H1 (cell line): Measurements from ENCODE around the gene OR2F2. TPM values are rescaled to one million over a fixed set of nuclear protein-coding genes. Genes with fewer than 3 reads are reported as not detected.

Source experiments
- CTCF ChIA-PET: fragments of 300-600 bp; sonication (Branson Sonifier 250); formaldehyde crosslinking; loops from one replicate; lab custom pipeline; 2021; ENCODE audit not compliant: partially characterized antibody; lab: Charles Lee
- POLR2A ChIA-PET: fragments of 300-600 bp; sonication (Branson Sonifier 250); formaldehyde crosslinking; loops from one replicate; lab custom pipeline; 2021; ENCODE audit warnings: inconsistent platforms; ENCODE audit not compliant: partially characterized antibody; lab: Charles Lee
- DNase-seq, 2 experiments: peaks; one replicate each; pipeline versions ENCODE4 v3.0.0 to v3.0.0-alpha.2; 2010 to 2022; ENCODE audit warnings: low spot score in 2 of 2, low read depth in 1 of 2, mixed read lengths in 1 of 2
- FAIRE-seq: peaks from 2 replicates; lab custom pipeline; 2011; peaks lifted over from hg19 to GRCh38; lab: Jason Lieb, UNC
- H2AFZ ChIP-seq: 2 replicates; pipeline ENCODE4 v1.8.1; 2012; ENCODE audit warnings: low read length, inconsistent platforms
- H2AK5ac ChIP-seq: 2 replicates; pipeline ENCODE4 v1.6.1; 2013; ENCODE audit warnings: low read depth, low read length
- H2BK120ac ChIP-seq: replicated peaks from 2 replicates; pipeline ENCODE3; 2013; ENCODE audit warnings: low read depth, low read length, inconsistent platforms
- H2BK12ac ChIP-seq: 2 replicates; pipeline ENCODE4 v1.6.1; 2013; ENCODE audit warnings: low read depth, low read length
- H2BK15ac ChIP-seq: 2 replicates; pipeline ENCODE4 v1.6.1; 2013; ENCODE audit warnings: low read length
- H2BK20ac ChIP-seq: 2 replicates; pipeline ENCODE4 v1.6.1; 2013; ENCODE audit warnings: low read length
- H2BK5ac ChIP-seq: 2 replicates; pipeline ENCODE4 v1.6.1; 2013; ENCODE audit warnings: low read depth, low read length
- H3K14ac ChIP-seq: 2 replicates; pipeline ENCODE4 v1.6.1; 2013; ENCODE audit warnings: inconsistent platforms; ENCODE audit not compliant: insufficient read length
- H3K18ac ChIP-seq: 2 replicates; pipeline ENCODE4 v1.6.1; 2013; ENCODE audit warnings: low read length; ENCODE audit errors: extremely low read depth
- H3K23ac ChIP-seq: 2 replicates; pipeline ENCODE4 v1.6.1; 2013; ENCODE audit warnings: inconsistent platforms; ENCODE audit not compliant: insufficient read length
- H3K23me2 ChIP-seq: 2 replicates; pipeline ENCODE4 v1.6.1; 2013; ENCODE audit warnings: low read depth, low read length
- H3K27ac ChIP-seq: 2 replicates; pipeline ENCODE4 v1.6.1; 2011; ENCODE audit warnings: low read depth, low read length, inconsistent platforms
- H3K27me3 ChIP-seq, 4 experiments: replicated peaks in 1 of 4; 1 replicate in 1 of 4; 2 replicates in 3 of 4; pipeline versions ENCODE4 v1.6.1 to v1.8.1; 2011 to 2013; ENCODE audit warnings: low read length in 3 of 4, mild to moderate bottlenecking in 3 of 4, inconsistent platforms in 2 of 4, mixed read lengths in 2 of 4, moderate library complexity in 1 of 4; ENCODE audit not compliant: control insufficient read depth in 3 of 4, insufficient read depth in 3 of 4; ENCODE audit errors: extremely low read depth in 1 of 4
- H3K36me3 ChIP-seq, 4 experiments: 2 replicates each; pipeline versions ENCODE4 v1.6.1 to v1.8.1; 2011 to 2013; ENCODE audit warnings: mild to moderate bottlenecking in 4 of 4, low read length in 3 of 4, moderate library complexity in 2 of 4, control low read depth in 1 of 4, inconsistent platforms in 1 of 4; ENCODE audit not compliant: insufficient read depth in 4 of 4, control insufficient read depth in 2 of 4
- H3K4ac ChIP-seq: replicated peaks from 2 replicates; pipeline ENCODE3; 2013; ENCODE audit warnings: low read length, low read depth, mixed read lengths, inconsistent platforms; ENCODE audit not compliant: insufficient read length
- H3K4me1 ChIP-seq, 4 experiments: replicated peaks in 1 of 4; 1 replicate in 1 of 4; 2 replicates in 3 of 4; pipeline versions ENCODE4 v1.6.1 to v1.8.1; 2011 to 2013; ENCODE audit warnings: low read length in 3 of 4, inconsistent platforms in 2 of 4, mixed read lengths in 1 of 4; ENCODE audit not compliant: insufficient read depth in 4 of 4, control insufficient read depth in 3 of 4
- H3K4me2 ChIP-seq, 2 experiments: 2 replicates each; pipeline versions ENCODE4 v1.6.1 to v1.8.1; 2011 to 2013; ENCODE audit warnings: low read depth in 2 of 2, low read length in 2 of 2, control low read depth in 1 of 2, inconsistent platforms in 1 of 2, mild to moderate bottlenecking in 1 of 2; ENCODE audit not compliant: insufficient read depth in 1 of 2
- H3K4me3 ChIP-seq, 4 experiments: fragments of 200-600, 300-600 bp in 1 of 4; sonication (generic), shearing (Covaris generic), sonication (Bioruptor Twin) in 1 of 4; 2 replicates each; pipeline versions ENCODE4 v1.5.1 to v1.8.1; 2011 to 2016; ENCODE audit warnings: low read length in 4 of 4, low read depth in 3 of 4, control low read depth in 2 of 4, inconsistent platforms in 2 of 4, mild to moderate bottlenecking in 2 of 4, mixed read lengths in 1 of 4, moderate library complexity in 1 of 4; ENCODE audit not compliant: insufficient read depth in 2 of 4; ENCODE audit errors: extremely low read depth in 1 of 4
- H3K56ac ChIP-seq: replicated peaks from 2 replicates; pipeline ENCODE3; 2013; ENCODE audit warnings: low read depth, mild to moderate bottlenecking, mixed read lengths, low read length, inconsistent platforms; ENCODE audit not compliant: insufficient read length
- H3K79me1 ChIP-seq: 2 replicates; pipeline ENCODE4 v1.6.1; 2013; ENCODE audit warnings: low read depth, low read length, control low read depth
- H3K79me2 ChIP-seq, 2 experiments: 2 replicates each; pipeline versions ENCODE4 v1.6.1 to v1.8.1; 2012 to 2013; ENCODE audit warnings: low read length in 2 of 2, mild to moderate bottlenecking in 2 of 2, inconsistent platforms in 1 of 2; ENCODE audit not compliant: insufficient read depth in 2 of 2, control insufficient read depth in 1 of 2
- H3K9ac ChIP-seq, 4 experiments: replicated peaks in 1 of 4; 1 replicate in 1 of 4; 2 replicates in 3 of 4; pipeline versions ENCODE4 v1.6.1 to v1.8.1; 2011 to 2013; ENCODE audit warnings: low read depth in 3 of 4, low read length in 3 of 4, control low read depth in 2 of 4, mild to moderate bottlenecking in 2 of 4, moderate library complexity in 2 of 4, inconsistent platforms in 1 of 4; ENCODE audit errors: extremely low read depth in 1 of 4
- H3K9me3 ChIP-seq, 2 experiments: 2 replicates each; pipeline versions ENCODE4 v1.6.1 to v1.8.1; 2012 to 2013; ENCODE audit warnings: mild to moderate bottlenecking in 2 of 2, moderate library complexity in 2 of 2, control low read depth in 1 of 2, inconsistent platforms in 1 of 2, low read depth in 1 of 2, low read length in 1 of 2, mixed read lengths in 1 of 2; ENCODE audit not compliant: insufficient read depth in 2 of 2
- H4K20me1 ChIP-seq, 2 experiments: replicated peaks in 1 of 2; 2 replicates each; pipeline versions ENCODE3 to v1.8.1; 2011 to 2013; ENCODE audit warnings: inconsistent platforms in 2 of 2, low read length in 2 of 2, mild to moderate bottlenecking in 1 of 2; ENCODE audit not compliant: insufficient read depth in 2 of 2, control insufficient read depth in 1 of 2
- H4K5ac ChIP-seq: 2 replicates; pipeline ENCODE4 v1.6.1; 2013; ENCODE audit warnings: low read length, low read depth, mixed read lengths, inconsistent platforms; ENCODE audit not compliant: insufficient read length
- H4K8ac ChIP-seq: 2 replicates; pipeline ENCODE4 v1.8.0; 2013; ENCODE audit warnings: mild to moderate bottlenecking, moderate library complexity, low read length, inconsistent platforms; ENCODE audit not compliant: insufficient read depth; ENCODE audit errors: extremely low read depth
- H4K91ac ChIP-seq: replicated peaks from 2 replicates; pipeline ENCODE3; 2013; ENCODE audit warnings: low read length, mixed read lengths, inconsistent platforms; ENCODE audit not compliant: insufficient read length
- BRCA1 ChIP-seq: IDR thresholded peaks from 2 replicates; pipeline ENCODE4 v1.6.1; 2012; ENCODE audit warnings: low read depth, low read length, improper control_type of control experiment
- FOSL1 ChIP-seq: IDR thresholded peaks from 2 replicates; pipeline ENCODE4 v1.6.1; 2011; ENCODE audit warnings: mild to moderate bottlenecking, low read depth, low read length, moderate library complexity; ENCODE audit not compliant: insufficient read depth
- RAD21 ChIP-seq, 2 experiments: IDR thresholded peaks in 1 of 2; conservative IDR thresholded peaks in 1 of 2; 2 replicates each; pipeline ENCODE4 v1.6.1; 2011; ENCODE audit warnings: low read depth in 2 of 2, low read length in 2 of 2, improper control_type of control experiment in 1 of 2, inconsistent platforms in 1 of 2, mild to moderate bottlenecking in 1 of 2, moderate library complexity in 1 of 2
- TEAD4 ChIP-seq: IDR thresholded peaks from 2 replicates; pipeline ENCODE4 v1.6.1; 2012; ENCODE audit warnings: low read depth, low read length, inconsistent platforms, mixed read lengths
- WGBS, 2 experiments: shearing (Covaris generic) in 1 of 2; methylation state at CpG; one replicate each; pipeline versions ENCODE4 v1.1.6 to v1.1.7; 2013 to 2015; ENCODE audit warnings: low lambda C conversion rate in 2 of 2, mixed read lengths in 2 of 2, inconsistent platforms in 1 of 2, low coverage in 1 of 2, missing lambda C conversion rate in 1 of 2; ENCODE audit not compliant: insufficient replicate concordance in 2 of 2, insufficient coverage in 1 of 2, insufficient read length in 1 of 2; ENCODE audit errors: extremely low coverage in 1 of 2, missing lambda C conversion rate in 1 of 2; 5-methylcytosine and 5-hydroxymethylcytosine counted together
- polyA plus RNA-seq, 7 experiments: library from polyadenylated mRNA; depleted of rRNA in 3 of 7; stranded (reverse) in 5 of 7; unstranded in 2 of 7; fragments of >200 nt in 5 of 7; fragments of 200-250 nt in 2 of 7; gene quantifications; 1 replicate in 5 of 7; 2 replicates in 1 of 7; 4 replicates in 1 of 7; pipeline versions ENCODE4 v1.2.1 to v1.2.3, GENCODE V29; 2011 to 2013; ENCODE audit warnings: missing spikeins in 2 of 7, mixed read lengths in 2 of 7
- total RNA-seq: library from RNA; stranded (reverse); fragmentation: NEBNext Ultra II Directional; extraction: Animal tissue kit (Norgen Biotek cat#: 25700); gene quantifications from 2 replicates; pipeline ENCODE4 v1.2.1, GENCODE V29; 2021
- TF ChIP-seq, protein P1 (sequence below), 3 experiments: IDR thresholded peaks; 1 replicate in 2 of 3; 2 replicates in 1 of 3; pipeline versions ENCODE4 v1.5.1 to v1.6.1; 2011; ENCODE audit warnings: low read length in 3 of 3, mild to moderate bottlenecking in 3 of 3, inconsistent platforms in 2 of 3, low read depth in 1 of 3, moderate library complexity in 1 of 3; ENCODE audit not compliant: insufficient read depth in 1 of 3; ENCODE audit errors: control extremely low read depth in 1 of 3
- TF ChIP-seq, protein P2 (sequence below): IDR thresholded peaks from 2 replicates; pipeline ENCODE4 v1.6.1; 2011; ENCODE audit warnings: low read depth, mild to moderate bottlenecking, low read length; ENCODE audit not compliant: insufficient read depth

Gene OR2F2
- total and polyA plus RNA-seq, 2 of the 8 experiments (the other 6 are each of a cell fraction or from before 2014, with no cell fraction given) = not detected

GRCh38 chr7:143975617-143976016 is 40.6 kb downstream of the OR2F2 start:
- Histone ChIP-seq H3K4me3 (no peak overlapping the region), H3K27me3 (no peaks in the 10 kb centered on the region), H2BK12ac (no peak overlapping the region), H3K18ac (no peak overlapping the region), H2BK15ac (no peak overlapping the region), H2BK120ac (no peak overlapping the region), H3K4ac (no peak overlapping the region), H3K79me2 (no peaks in the 10 kb centered on the region), H3K23me2 (no peaks in the 10 kb centered on the region), H3K4me1 (no peaks in the 10 kb centered on the region), H2AK5ac (no peak overlapping the region), H3K14ac (no peak overlapping the region), H2BK20ac (no peak overlapping the region), H2BK5ac (no peak overlapping the region), H2AFZ (no peak overlapping the region), H3K9me3 (no peaks in the 10 kb centered on the region), H3K79me1 (no peaks in the 10 kb centered on the region), H3K23ac (no peak overlapping the region), H4K8ac (no peak overlapping the region), H3K36me3 (no peaks in the 10 kb centered on the region), H3K27ac (no peak overlapping the region), H4K5ac (no peak overlapping the region), H4K20me1 (no peaks in the 10 kb centered on the region), H3K4me2 (no peak overlapping the region), H4K91ac (no peak overlapping the region), H3K9ac (no peak overlapping the region), H3K56ac (no peak overlapping the region)
- TF ChIP-seq, protein P1, sequence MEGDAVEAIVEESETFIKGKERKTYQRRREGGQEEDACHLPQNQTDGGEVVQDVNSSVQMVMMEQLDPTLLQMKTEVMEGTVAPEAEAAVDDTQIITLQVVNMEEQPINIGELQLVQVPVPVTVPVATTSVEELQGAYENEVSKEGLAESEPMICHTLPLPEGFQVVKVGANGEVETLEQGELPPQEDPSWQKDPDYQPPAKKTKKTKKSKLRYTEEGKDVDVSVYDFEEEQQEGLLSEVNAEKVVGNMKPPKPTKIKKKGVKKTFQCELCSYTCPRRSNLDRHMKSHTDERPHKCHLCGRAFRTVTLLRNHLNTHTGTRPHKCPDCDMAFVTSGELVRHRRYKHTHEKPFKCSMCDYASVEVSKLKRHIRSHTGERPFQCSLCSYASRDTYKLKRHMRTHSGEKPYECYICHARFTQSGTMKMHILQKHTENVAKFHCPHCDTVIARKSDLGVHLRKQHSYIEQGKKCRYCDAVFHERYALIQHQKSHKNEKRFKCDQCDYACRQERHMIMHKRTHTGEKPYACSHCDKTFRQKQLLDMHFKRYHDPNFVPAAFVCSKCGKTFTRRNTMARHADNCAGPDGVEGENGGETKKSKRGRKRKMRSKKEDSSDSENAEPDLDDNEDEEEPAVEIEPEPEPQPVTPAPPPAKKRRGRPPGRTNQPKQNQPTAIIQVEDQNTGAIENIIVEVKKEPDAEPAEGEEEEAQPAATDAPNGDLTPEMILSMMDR (IDR thresholded peaks at IDR 0.05; ENCODE audit: control extremely low read depth in 1 of 3, insufficient read depth in 1 of 3, low read depth in 1 of 3, low read length in 3 of 3) = peak in 2 of 3 experiments; percentile 63 to 69; a peak in 3 of 4 replicates
- TF ChIP-seq FOSL1 (no peak), RAD21 (IDR thresholded peaks at IDR 0.05 in 1 of 2, conservative IDR thresholded peaks at IDR 0.05 in 1 of 2; ENCODE audit: low read depth in 2 of 2, low read length in 2 of 2) (peak; percentile 8 to 28; a peak in 3 of 4 replicates), TEAD4 (0 out of 2 replicates have a peak, but pooled peaks have one; percentile 11), BRCA1 (no peak)
- TF ChIP-seq, protein P2, sequence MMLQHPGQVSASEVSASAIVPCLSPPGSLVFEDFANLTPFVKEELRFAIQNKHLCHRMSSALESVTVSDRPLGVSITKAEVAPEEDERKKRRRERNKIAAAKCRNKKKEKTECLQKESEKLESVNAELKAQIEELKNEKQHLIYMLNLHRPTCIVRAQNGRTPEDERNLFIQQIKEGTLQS = no peak
- ChIA-PET POLR2A (no interaction called here), CTCF (interaction anchor here (0.8 to 3.4 kb wide), 11 partner anchors 9 to 83 kb away, joined by 3 to 20 read pairs (median 5); no protein-coding TSS in a partner anchor)
- 33% methylated on average over 1 of the region's 1 CpG; no CpG with 5 or more reads in 1 of the 2 experiments for WGBS, 2 experiments
- FAIRE-seq = peak; percentile 71
- no peak for DNase-seq
